MCF 10A (cell line): ENCODE measurements around the gene TRMT10A. TPM values are rescaled to one million over a fixed set of nuclear protein-coding genes. Genes with fewer than 3 reads are reported as not detected.

Experiments used
- BruUV-seq: library from RNA; stranded (reverse); fragments of 400-500 nt; replicated peaks from 2 replicates; lab custom pipeline; 2021; lab: Mats Ljungman, UMichigan
- CTCF ChIA-PET: fragments of 300-600 bp; sonication (Branson Sonifier 250); formaldehyde crosslinking; extraction: SDS; loops from one replicate; lab custom pipeline; 2021; ENCODE audit warnings: antibody characterized with exemption, inconsistent platforms; lab: Yijun Ruan, JAX
- POLR2A ChIA-PET: fragments of 300-600, 350-650 bp; sonication (Branson Sonifier 250); formaldehyde crosslinking; extraction: SDS; loops from one replicate; lab custom pipeline; 2020; ENCODE audit warnings: antibody characterized with exemption, inconsistent platforms; lab: Yijun Ruan, JAX
- DNase-seq: peaks from one replicate; pipeline ENCODE4 v3.0.0-alpha.2; 2018; ENCODE audit not compliant: unreplicated experiment
- H3K27ac Mint-ChIP-seq: one replicate; pipeline ENCODE4 v1.8.0; 2022; ENCODE audit warnings: mild to moderate bottlenecking, low read depth, mixed read lengths; ENCODE audit not compliant: unreplicated experiment
- H3K27me3 Mint-ChIP-seq: one replicate; pipeline ENCODE4 v1.8.0; 2022; ENCODE audit warnings: mixed read lengths; ENCODE audit not compliant: insufficient read depth, unreplicated experiment
- H3K36me3 Mint-ChIP-seq: one replicate; pipeline ENCODE4 v1.8.0; 2022; ENCODE audit warnings: mild to moderate bottlenecking, moderate library complexity, mixed read lengths; ENCODE audit not compliant: insufficient read depth, unreplicated experiment
- H3K4me1 Mint-ChIP-seq: one replicate; pipeline ENCODE4 v1.8.0; 2022; ENCODE audit warnings: mixed read lengths; ENCODE audit not compliant: insufficient read depth, unreplicated experiment
- H3K4me3 Mint-ChIP-seq: one replicate; pipeline ENCODE4 v1.8.0; 2022; ENCODE audit warnings: mild to moderate bottlenecking, moderate library complexity, mixed read lengths; ENCODE audit not compliant: unreplicated experiment
- H3K9me3 Mint-ChIP-seq: one replicate; pipeline ENCODE4 v1.8.0; 2022; ENCODE audit warnings: mixed read lengths; ENCODE audit not compliant: unreplicated experiment
- intact Hi-C: fragments of 100-400 bp; cut with micrococcal nuclease; formaldehyde crosslinking; loops from 2 replicates; pipeline ENCODE4 v1.14.1; 2022
- total RNA-seq: library from RNA; stranded (reverse); gene quantifications from 2 replicates; pipeline ENCODE4 v1.2.3, GENCODE V29; 2022
- TF ChIP-seq, protein P1 (sequence below): fragments of 200-600 bp; IDR thresholded peaks from one replicate; pipeline ENCODE4 v1.8.0; 2022; ENCODE audit warnings: antibody characterized with exemption, mild to moderate bottlenecking; ENCODE audit not compliant: unreplicated experiment

Gene TRMT10A
- total RNA-seq, 1 experiment from 2014 or later = 19.1 TPM

GRCh38 chr4:99593781-99594641 is 30.2 kb upstream of the TRMT10A start:
- ChIA-PET POLR2A (no interaction called here), CTCF (no interaction called here)
- TF ChIP-seq, protein P1, sequence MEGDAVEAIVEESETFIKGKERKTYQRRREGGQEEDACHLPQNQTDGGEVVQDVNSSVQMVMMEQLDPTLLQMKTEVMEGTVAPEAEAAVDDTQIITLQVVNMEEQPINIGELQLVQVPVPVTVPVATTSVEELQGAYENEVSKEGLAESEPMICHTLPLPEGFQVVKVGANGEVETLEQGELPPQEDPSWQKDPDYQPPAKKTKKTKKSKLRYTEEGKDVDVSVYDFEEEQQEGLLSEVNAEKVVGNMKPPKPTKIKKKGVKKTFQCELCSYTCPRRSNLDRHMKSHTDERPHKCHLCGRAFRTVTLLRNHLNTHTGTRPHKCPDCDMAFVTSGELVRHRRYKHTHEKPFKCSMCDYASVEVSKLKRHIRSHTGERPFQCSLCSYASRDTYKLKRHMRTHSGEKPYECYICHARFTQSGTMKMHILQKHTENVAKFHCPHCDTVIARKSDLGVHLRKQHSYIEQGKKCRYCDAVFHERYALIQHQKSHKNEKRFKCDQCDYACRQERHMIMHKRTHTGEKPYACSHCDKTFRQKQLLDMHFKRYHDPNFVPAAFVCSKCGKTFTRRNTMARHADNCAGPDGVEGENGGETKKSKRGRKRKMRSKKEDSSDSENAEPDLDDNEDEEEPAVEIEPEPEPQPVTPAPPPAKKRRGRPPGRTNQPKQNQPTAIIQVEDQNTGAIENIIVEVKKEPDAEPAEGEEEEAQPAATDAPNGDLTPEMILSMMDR = no peak
- Mint-ChIP-seq H3K36me3 (no peaks in the 10 kb centered on the region), H3K4me3 (no peak overlapping the region), H3K27me3 (no peaks in the 10 kb centered on the region), H3K4me1 (no peaks in the 10 kb centered on the region), H3K27ac (no peak overlapping the region), H3K9me3 (no peaks in the 10 kb centered on the region)
- no TSS peak for BruUV-seq
- DNase-seq = no peak
- intact Hi-C loops = no loop called here

GRCh38 chr4:99591757-99592156 is 27.9 kb upstream of the TRMT10A start:
- no peak overlapping the region for H3K4me3 Mint-ChIP-seq
- intact Hi-C loops = no loop called here
- BruUV-seq = no TSS peak
- DNase-seq = no peak
- no peaks in the 10 kb centered on the region for H3K9me3 Mint-ChIP-seq
- TF ChIP-seq, protein P1 = no peak
- no peaks in the 10 kb centered on the region for H3K27me3 Mint-ChIP-seq
- H3K36me3 Mint-ChIP-seq = no peaks in the 10 kb centered on the region
- no peaks in the 10 kb centered on the region for H3K4me1 Mint-ChIP-seq
- H3K27ac Mint-ChIP-seq = no peak overlapping the region
- ChIA-PET POLR2A (no interaction called here), CTCF (interaction anchor here (0.8 kb wide), 1 partner anchor 26 kb away, joined by 3 read pairs; no protein-coding TSS in a partner anchor)

- no peak overlapping the region for H3K4me3 Mint-ChIP-seq
- no peak overlapping the region for H3K27ac Mint-ChIP-seq
- peaks cover 21% of the 10 kb centered on the region for H3K27me3 Mint-ChIP-seq
- CTCF ChIA-PET = interaction anchor here (0.7 kb wide), 1 partner anchor 220 kb away, joined by 3 read pairs; no protein-coding TSS in a partner anchor
- TF ChIP-seq, protein P1 = no peak
- H3K4me1 Mint-ChIP-seq = no peaks in the 10 kb centered on the region
- no peak for DNase-seq
- POLR2A ChIA-PET = interaction anchor here (0.6 to 1.0 kb wide), 3 partner anchors 11 to 762 kb away, joined by 3 read pairs; no protein-coding TSS in a partner anchor
- H3K9me3 Mint-ChIP-seq = no peaks in the 10 kb centered on the region
- no TSS peak for BruUV-seq
- intact Hi-C loops = no loop called here
- H3K36me3 Mint-ChIP-seq = no peaks in the 10 kb centered on the region
These were observed 24.0 kb upstream of the TRMT10A start for GRCh38 chr4:99587803-99588202.

DNA sequence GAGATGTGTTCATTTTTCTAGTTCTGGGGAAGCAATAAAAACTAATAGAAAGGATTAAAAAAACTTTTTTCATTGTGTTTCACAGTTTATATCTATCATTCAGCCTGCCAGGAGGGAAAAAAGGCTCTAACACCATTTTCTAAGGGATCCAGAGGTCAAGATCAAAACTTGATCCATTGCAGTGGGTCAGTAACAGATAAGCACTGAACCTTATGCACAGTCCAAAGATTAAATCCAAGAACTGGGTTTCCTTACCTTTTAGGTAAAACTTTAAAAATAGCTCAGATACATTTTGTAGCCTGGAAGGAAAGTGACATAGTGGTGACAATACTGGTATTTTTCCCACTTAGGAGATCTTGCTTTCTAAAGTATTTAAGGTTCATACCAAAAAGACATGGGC is 23.5 kb upstream of the TRMT10A start:
- no TSS peak for BruUV-seq
- Mint-ChIP-seq H3K36me3 (no peaks in the 10 kb centered on the region), H3K27ac (no peak overlapping the region), H3K4me3 (no peak overlapping the region), H3K27me3 (peaks cover 26% of the 10 kb centered on the region), H3K9me3 (no peaks in the 10 kb centered on the region), H3K4me1 (no peaks in the 10 kb centered on the region)
- CTCF ChIA-PET = interaction anchor here (0.7 kb wide), 1 partner anchor 220 kb away, joined by 3 read pairs; no protein-coding TSS in a partner anchor
- TF ChIP-seq, protein P1 = no peak
- no peak for DNase-seq
- intact Hi-C loops = no loop called here
- POLR2A ChIA-PET = no interaction called here
